Activated CD8-positive, alpha-beta T cell treated with anti-CD3 and anti-CD28 coated beads, Interleukin-2, amount 10 ng/mL, durations not matched to agents 7 days and 5 days (primary cell): ENCODE results near the gene CLEC18C. TPM values are rescaled to one million over a fixed set of nuclear protein-coding genes. Genes with fewer than 3 reads are reported as not detected.
A peak's percentile ranks its signal among the peaks of the same experiment; 100 is the strongest.
"Not testable (repeated sequence)": the region's sequence is repeated elsewhere in the genome, so short reads cannot be mapped to it uniquely, and the experiment has no call there.

Source experiments
- ATAC-seq: fragments of 150-1000 bp; cut with Tn5 transposase; one replicate; pipeline ENCODE4 v1.10.0; 2021; ENCODE audit warnings: moderate library complexity
- CTCF ChIA-PET: fragments of 350-600 bp; sonication (Branson Sonifier 250); formaldehyde crosslinking; loops from one replicate; lab custom pipeline; 2021; ENCODE audit warnings: antibody characterized with exemption; lab: Charles Lee
- POLR2A ChIA-PET: fragments of 350-600 bp; sonication (Branson Sonifier 250); formaldehyde crosslinking; loops from one replicate; lab custom pipeline; 2021; ENCODE audit warnings: antibody characterized with exemption; lab: Charles Lee
- DNase-seq: peaks from one replicate; pipeline ENCODE4 v3.0.0-alpha.2; 2020
- H3K27ac Mint-ChIP-seq: one replicate; pipeline ENCODE4 v1.8.0; 2021; ENCODE audit warnings: mild to moderate bottlenecking, mixed read lengths
- H3K27me3 Mint-ChIP-seq: one replicate; pipeline ENCODE4 v1.8.0; 2021; ENCODE audit warnings: low read depth, mixed read lengths
- H3K36me3 Mint-ChIP-seq: one replicate; pipeline ENCODE4 v1.8.0; 2021; ENCODE audit warnings: low read depth, mixed read lengths
- H3K4me1 Mint-ChIP-seq: one replicate; pipeline ENCODE4 v1.8.0; 2021; ENCODE audit warnings: low read depth, mixed read lengths
- H3K4me3 Mint-ChIP-seq: one replicate; pipeline ENCODE4 v1.8.0; 2021; ENCODE audit warnings: mild to moderate bottlenecking, mixed read lengths
- H3K9me3 Mint-ChIP-seq: one replicate; pipeline ENCODE4 v1.8.0; 2022; ENCODE audit warnings: mixed read lengths; ENCODE audit not compliant: insufficient read depth
- total RNA-seq, 2 experiments: library from RNA; stranded (reverse); gene quantifications; one replicate each; pipeline ENCODE4 v1.2.3, GENCODE V29; 2021

Gene CLEC18C
- total RNA-seq, 2 experiments from 2014 or later, result 0.42 to 1.1 TPM

- CTCF ChIA-PET, result no interaction called here
- Mint-ChIP-seq H3K36me3 (peaks cover 26% of the 10 kb centered on the region), H3K27me3 (no peaks in the 10 kb centered on the region), H3K9me3 (no peaks in the 10 kb centered on the region), H3K27ac (no peak overlapping the region), H3K4me1 (no peaks in the 10 kb centered on the region), H3K4me3 (no peak overlapping the region)
- POLR2A ChIA-PET, result no interaction called here
- no peak for ATAC-seq
- DNase-seq, result no peak
Observed at GRCh38 chr16:70160821-70161220, 12.8 kb upstream of the CLEC18C start.

- H3K4me1 Mint-ChIP-seq, result no peaks in the 10 kb centered on the region
- peaks cover 20% of the 10 kb centered on the region for H3K36me3 Mint-ChIP-seq
- H3K27me3 Mint-ChIP-seq, result no peaks in the 10 kb centered on the region
- ChIA-PET CTCF (no interaction called here), POLR2A (no interaction called here)
- no peaks in the 10 kb centered on the region for H3K9me3 Mint-ChIP-seq
- ATAC-seq (no peak), DNase-seq (no peak)
- H3K4me3 Mint-ChIP-seq, result no peak overlapping the region
- no peak overlapping the region for H3K27ac Mint-ChIP-seq
Observed at GRCh38 chr16:70161350-70161749, 12.2 kb upstream of the CLEC18C start.

DNA sequence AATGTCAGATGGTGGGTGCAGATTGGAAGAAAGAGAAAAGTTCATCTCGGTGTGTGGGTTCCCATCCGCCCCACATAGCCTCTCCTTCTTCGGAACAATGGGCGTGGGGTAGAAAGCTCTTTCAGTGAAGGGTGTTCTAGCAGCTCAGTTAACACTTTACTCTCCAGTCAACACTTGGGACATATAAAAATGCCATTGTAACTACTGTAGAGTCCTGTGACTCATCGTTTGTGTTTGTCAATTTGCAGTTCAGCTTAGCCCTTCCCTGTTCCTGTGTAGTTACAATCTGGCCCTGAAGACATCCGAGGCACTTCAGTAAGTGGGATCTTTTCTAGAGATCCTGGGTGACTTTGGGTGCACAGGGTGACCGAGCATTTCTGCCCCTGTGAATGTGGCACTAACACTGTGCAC is 11.5 kb upstream of the CLEC18C start:
- Mint-ChIP-seq H3K27me3 (no peaks in the 10 kb centered on the region), H3K4me1 (no peaks in the 10 kb centered on the region), H3K36me3 (peaks cover 14% of the 10 kb centered on the region), H3K4me3 (no peak overlapping the region), H3K27ac (no peak overlapping the region), H3K9me3 (no peaks in the 10 kb centered on the region)
- DNase-seq (no peak), ATAC-seq (no peak)
- CTCF ChIA-PET, result no interaction called here
- POLR2A ChIA-PET, result no interaction called here

DNA sequence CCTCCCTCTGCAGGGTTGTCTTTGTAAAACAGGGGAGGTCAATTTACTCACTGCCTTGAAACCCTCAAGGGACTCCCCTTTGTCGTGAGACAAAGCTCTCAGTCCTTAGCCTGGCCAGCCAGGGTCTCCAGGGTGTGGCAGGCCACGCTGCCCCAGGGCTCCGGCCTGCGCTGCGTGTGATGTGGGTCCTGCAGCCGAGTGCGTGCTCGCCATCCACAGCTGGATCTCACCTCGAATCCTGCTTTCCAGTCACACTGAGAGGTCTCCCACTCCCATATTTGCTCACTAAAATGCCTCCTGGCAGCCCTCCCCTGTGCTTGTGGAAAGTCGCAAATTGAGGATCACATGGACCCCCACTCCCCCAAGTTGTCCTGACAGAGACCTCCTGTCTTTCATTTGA is 10.0 kb upstream of the CLEC18C start:
- Mint-ChIP-seq H3K36me3 (peaks cover 4% of the 10 kb centered on the region), H3K27me3 (no peaks in the 10 kb centered on the region), H3K4me3 (no peak overlapping the region), H3K9me3 (no peaks in the 10 kb centered on the region), H3K4me1 (no peaks in the 10 kb centered on the region), H3K27ac (no peak overlapping the region)
- ChIA-PET POLR2A (no interaction called here), CTCF (no interaction called here)
- DNase-seq (no peak), ATAC-seq (no peak)

DNA sequence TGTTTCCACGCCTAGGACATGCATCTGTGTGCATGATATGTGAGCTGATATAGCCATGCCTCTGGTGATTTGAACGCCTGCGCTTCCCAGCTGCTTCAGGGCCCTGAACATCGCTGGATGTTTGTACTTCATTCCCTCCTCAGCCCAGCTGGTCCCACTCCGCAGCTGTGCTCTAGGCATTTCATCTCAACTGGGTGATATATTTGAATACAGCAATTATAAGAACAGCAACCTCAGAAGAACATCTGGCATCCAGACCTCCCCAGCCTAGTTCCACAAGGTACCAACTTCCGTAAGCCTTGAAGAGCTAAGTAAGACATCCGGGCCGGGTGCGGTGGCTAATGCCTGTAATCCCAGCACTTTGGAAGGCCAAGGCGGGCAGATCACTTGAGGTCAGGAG is 6.9 kb upstream of the CLEC18C start:
- CTCF ChIA-PET, H3K4me3 Mint-ChIP-seq, H3K9me3 Mint-ChIP-seq, H3K4me1 Mint-ChIP-seq, H3K27me3 Mint-ChIP-seq, H3K36me3 Mint-ChIP-seq, POLR2A ChIA-PET, ATAC-seq, H3K27ac Mint-ChIP-seq, DNase-seq: not testable (repeated sequence)

GRCh38 chr16:70173916-70174315 is 329 bp downstream of the CLEC18C start:
- H3K27me3 Mint-ChIP-seq, POLR2A ChIA-PET, ATAC-seq, DNase-seq, H3K4me3 Mint-ChIP-seq, H3K9me3 Mint-ChIP-seq, H3K4me1 Mint-ChIP-seq, H3K27ac Mint-ChIP-seq, H3K36me3 Mint-ChIP-seq, CTCF ChIA-PET: not testable (repeated sequence)

GRCh38 chr16:70174387-70174932 is 873 bp downstream of the CLEC18C start:
- ATAC-seq, H3K4me1 Mint-ChIP-seq, H3K36me3 Mint-ChIP-seq, DNase-seq, H3K9me3 Mint-ChIP-seq, H3K27ac Mint-ChIP-seq, CTCF ChIA-PET, POLR2A ChIA-PET, H3K4me3 Mint-ChIP-seq, H3K27me3 Mint-ChIP-seq: not testable (repeated sequence)

- CTCF ChIA-PET, result not testable (repeated sequence)
Observed at GRCh38 chr16:70187858-70188607, 14.4 kb downstream of the CLEC18C start.

GRCh38 chr16:70188608-70188915 is 15.0 kb downstream of the CLEC18C start:
- H3K27ac Mint-ChIP-seq, H3K4me3 Mint-ChIP-seq, H3K9me3 Mint-ChIP-seq, DNase-seq, CTCF ChIA-PET, H3K36me3 Mint-ChIP-seq, H3K27me3 Mint-ChIP-seq, H3K4me1 Mint-ChIP-seq, POLR2A ChIA-PET: not testable (repeated sequence)
- peak; percentile 21 for ATAC-seq

More at GRCh38 chr16:70187858-70188607, 14.4 kb downstream of the CLEC18C start:
- H3K4me1 Mint-ChIP-seq, DNase-seq, H3K27me3 Mint-ChIP-seq, POLR2A ChIA-PET, H3K9me3 Mint-ChIP-seq, H3K4me3 Mint-ChIP-seq, H3K27ac Mint-ChIP-seq, H3K36me3 Mint-ChIP-seq: not testable (repeated sequence)
- peak; percentile 50 for ATAC-seq

DNA sequence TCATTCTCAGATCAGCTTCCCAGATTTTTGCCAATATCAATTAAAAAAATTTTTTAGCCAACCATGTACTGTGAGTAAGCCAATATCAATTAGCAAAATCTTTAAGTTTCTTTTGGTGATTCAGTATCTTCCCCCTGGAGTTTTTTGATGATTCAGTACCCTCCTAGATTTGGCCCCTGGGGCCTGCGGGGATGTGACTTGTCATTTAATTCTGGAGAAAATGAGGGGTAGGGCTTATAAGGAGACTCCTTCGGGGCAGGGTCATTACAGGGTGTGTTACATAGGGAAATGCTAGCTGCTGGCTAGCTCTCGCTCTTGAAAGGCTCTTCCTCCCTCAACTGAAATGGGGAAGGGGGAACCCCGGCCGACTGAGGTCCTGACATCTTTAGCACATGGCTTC is 17.0 kb downstream of the CLEC18C start:
- POLR2A ChIA-PET, H3K27me3 Mint-ChIP-seq, H3K27ac Mint-ChIP-seq, DNase-seq, H3K4me1 Mint-ChIP-seq, H3K9me3 Mint-ChIP-seq, ATAC-seq, H3K36me3 Mint-ChIP-seq, H3K4me3 Mint-ChIP-seq, CTCF ChIA-PET: not testable (repeated sequence)

- H3K4me1 Mint-ChIP-seq, CTCF ChIA-PET, H3K9me3 Mint-ChIP-seq, H3K27ac Mint-ChIP-seq, ATAC-seq, POLR2A ChIA-PET, H3K36me3 Mint-ChIP-seq, DNase-seq, H3K4me3 Mint-ChIP-seq, H3K27me3 Mint-ChIP-seq: not testable (repeated sequence)
Observed at GRCh38 chr16:70196683-70197300, 23.2 kb downstream of the CLEC18C start.

- H3K27me3 Mint-ChIP-seq, H3K4me3 Mint-ChIP-seq, H3K4me1 Mint-ChIP-seq, ATAC-seq, POLR2A ChIA-PET, H3K36me3 Mint-ChIP-seq, H3K27ac Mint-ChIP-seq, CTCF ChIA-PET, H3K9me3 Mint-ChIP-seq, DNase-seq: not testable (repeated sequence)
Observed at GRCh38 chr16:70197611-70198010, 24.0 kb downstream of the CLEC18C start.
